Spleen (tissue), 11 donors: ENCODE data around the gene IL17F. TPM values are rescaled to one million over a fixed set of nuclear protein-coding genes. Genes with fewer than 3 reads are reported as not detected.

Experiments used
- DNase-seq: peaks from one replicate; pipeline ENCODE4 v3.0.0-alpha.2; 2020
- H3K27ac ChIP-seq, 8 donors: fragments of 200-600 bp; sonication (generic) in 7 of 8; 1 replicate in 4 of 8; 2 replicates in 4 of 8; pipeline versions ENCODE4 v1.5.0 to v1.8.0; 2016 to 2021; ENCODE audit warnings: inconsistent platforms in 4 of 8, mild to moderate bottlenecking in 4 of 8, moderate library complexity in 1 of 8
- H3K27me3 ChIP-seq, 7 donors: fragments of 200-600 bp; sonication (generic) in 6 of 7; replicated peaks in 1 of 7; 1 replicate in 4 of 7; 2 replicates in 3 of 7; pipeline versions ENCODE4 v1.5.0 to v1.8.0; 2016 to 2021; ENCODE audit warnings: inconsistent platforms in 3 of 7, mild to moderate bottlenecking in 1 of 7
- H3K36me3 ChIP-seq, 6 donors: fragments of 200-600 bp; sonication (generic) in 5 of 6; 1 replicate in 4 of 6; 2 replicates in 2 of 6; pipeline versions ENCODE4 v1.5.0 to v1.8.0; 2016 to 2021; ENCODE audit warnings: inconsistent platforms in 2 of 6
- H3K4me1 ChIP-seq, 6 donors: fragments of 200-600 bp; sonication (generic) in 5 of 6; 1 replicate in 3 of 6; 2 replicates in 3 of 6; pipeline versions ENCODE4 v1.5.0 to v1.8.0; 2016 to 2021; ENCODE audit warnings: inconsistent platforms in 3 of 6
- H3K4me3 ChIP-seq, 8 donors: fragments of 200-600 bp; sonication (generic) in 7 of 8; 1 replicate in 4 of 8; 2 replicates in 4 of 8; pipeline versions ENCODE4 v1.5.0 to v1.8.0; 2016 to 2021; ENCODE audit warnings: inconsistent platforms in 4 of 8, mild to moderate bottlenecking in 4 of 8, moderate library complexity in 2 of 8
- H3K9me3 ChIP-seq, 8 donors: fragments of 200-600 bp; sonication (generic) in 7 of 8; 1 replicate in 4 of 8; 2 replicates in 4 of 8; pipeline versions ENCODE4 v1.5.0 to v1.8.0; 2016 to 2021; ENCODE audit warnings: inconsistent platforms in 4 of 8
- POLR2A ChIP-seq, 3 donors: fragments of 450-650 bp; IDR thresholded peaks; one replicate each; pipeline ENCODE4 v1.5.1; 2017; ENCODE audit warnings: antibody characterized with exemption in 3 of 3, mild to moderate bottlenecking in 1 of 3
- POLR2AphosphoS5 ChIP-seq, 3 donors: sonication (generic); formaldehyde crosslinking; IDR thresholded peaks; one replicate each; pipeline ENCODE4 v1.5.1; 2017; ENCODE audit warnings: antibody characterized with exemption in 3 of 3
- WGBS, 5 donors: extraction: QIAGEN DNeasy Blood & Tissue Kit in 3 of 5; methylation state at CpG; one replicate each; pipeline versions ENCODE4 v1.1.5 to v1.1.7; 2013 to 2018; 5-methylcytosine and 5-hydroxymethylcytosine counted together
- intact Hi-C: fragments of 100-400 bp; cut with DNase I; formaldehyde crosslinking; loops from one replicate; pipeline ENCODE4 v1.15.0; 2023; ENCODE audit warnings: low total_unique reads
- polyA plus RNA-seq, 3 donors: library from polyadenylated mRNA; stranded (reverse); fragments of 200-250 nt; gene quantifications; one replicate each; pipeline ENCODE4 v1.2.1, GENCODE V29; 2013
- total RNA-seq, 7 donors: library from RNA; depleted of rRNA in 3 of 7; stranded (reverse); fragments of >200 nt in 3 of 7; fragmentation: NEBNext Ultra II Directional in 4 of 7; extraction: Animal tissue kit (Norgen Biotek cat#: 25700) in 4 of 7; gene quantifications; one replicate each; pipeline versions ENCODE4 v1.1.0 to v1.2.1, GENCODE V29; 2016 to 2021
- TF ChIP-seq, protein P1 (sequence below), 11 experiments: fragments of 200-600 bp in 7 of 11; fragments of 450-650 bp in 4 of 11; sonication (generic) in 4 of 11; IDR thresholded peaks in 8 of 11; conservative IDR thresholded peaks in 3 of 11; 1 replicate in 7 of 11; 2 replicates in 4 of 11; pipeline versions ENCODE4 v1.4.0 to v1.8.0; 2016 to 2021; ENCODE audit warnings: antibody characterized with exemption in 11 of 11, inconsistent platforms in 4 of 11, mild to moderate bottlenecking in 1 of 11
- donor health status: healthy with polysubstance abuse.
- donor health status: DM: no; HTN: no; CAD: no; lungs with moderate emphysema.
- donor health status: DM: no; HTN: no; CAD: no.
- donor health status: Bipolar disorder and iron deficiency.
- donor health status: healthy.
- donor health status: DM: no; HTN: no; CAD: no.
- donor health status: DM: yes; HTN: yes; CAD: no.

The IL17F gene
- total and polyA plus RNA-seq, 10 donors, result not detected

DNA sequence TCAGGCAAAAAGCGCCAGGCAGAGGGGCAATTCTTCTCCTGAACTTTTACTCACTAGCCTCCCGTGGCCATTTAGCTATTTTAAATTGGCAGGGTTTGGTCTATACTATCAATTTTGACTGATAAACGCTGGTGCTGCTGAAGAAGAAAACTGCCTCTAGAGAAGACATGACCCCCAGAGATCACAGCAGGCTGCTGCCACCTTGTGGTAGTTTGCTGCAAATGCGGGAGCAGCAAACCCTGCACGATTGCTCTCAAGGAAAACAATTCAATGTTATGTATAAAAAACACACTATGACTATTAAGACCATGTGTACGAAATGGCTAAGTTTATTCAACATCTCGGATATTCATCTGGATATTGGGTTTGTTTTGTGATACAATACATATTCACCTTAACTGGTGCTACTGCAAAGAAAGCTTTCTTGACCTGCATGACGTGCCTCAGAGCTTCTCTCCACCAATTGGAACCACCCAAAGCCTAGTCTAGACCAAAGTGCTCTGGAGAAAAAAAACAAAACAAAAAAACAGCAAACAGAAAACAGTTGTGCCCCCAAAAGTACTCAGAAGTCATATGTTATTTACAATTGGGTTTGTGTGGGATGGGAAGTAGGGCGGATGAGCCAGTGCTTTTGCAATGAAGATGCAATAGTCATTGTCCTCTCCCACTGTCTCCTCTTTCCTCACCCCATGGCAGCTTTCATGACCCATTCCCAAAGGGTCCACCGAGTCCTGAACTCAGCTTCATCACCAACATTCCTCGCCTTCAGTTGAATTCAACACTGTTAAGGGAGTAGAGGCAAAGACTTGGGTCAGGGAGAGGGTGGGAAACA, 19.6 kb upstream of the IL17F start:
- no peaks in the 10 kb centered on the region for H3K9me3 ChIP-seq
- H3K4me3 ChIP-seq, result no peak overlapping the region
- peaks cover 3 to 90% (median 64%) of the 10 kb centered on the region in 6 donors for H3K36me3 ChIP-seq
- intact Hi-C loops, result loop anchor here (10.0 kb wide), 2 partner anchors 99 to 209 kb away; no protein-coding TSS in a partner anchor
- no peaks in the 10 kb centered on the region for H3K27me3 ChIP-seq
- 51 to 54% (median 53%) methylated on average over 11 of the region's 11 CpGs for WGBS, 5 donors
- H3K27ac ChIP-seq, result no peak overlapping the region
- H3K4me1 ChIP-seq, result peaks cover 0 to 8% (median 0%) of the 10 kb centered on the region in 6 donors
- peak; percentile 88 for DNase-seq
- TF ChIP-seq POLR2A (IDR thresholded peaks at IDR 0.05) (no peak), POLR2AphosphoS5 (IDR thresholded peaks at IDR 0.05) (no peak)
- TF ChIP-seq, protein P1, sequence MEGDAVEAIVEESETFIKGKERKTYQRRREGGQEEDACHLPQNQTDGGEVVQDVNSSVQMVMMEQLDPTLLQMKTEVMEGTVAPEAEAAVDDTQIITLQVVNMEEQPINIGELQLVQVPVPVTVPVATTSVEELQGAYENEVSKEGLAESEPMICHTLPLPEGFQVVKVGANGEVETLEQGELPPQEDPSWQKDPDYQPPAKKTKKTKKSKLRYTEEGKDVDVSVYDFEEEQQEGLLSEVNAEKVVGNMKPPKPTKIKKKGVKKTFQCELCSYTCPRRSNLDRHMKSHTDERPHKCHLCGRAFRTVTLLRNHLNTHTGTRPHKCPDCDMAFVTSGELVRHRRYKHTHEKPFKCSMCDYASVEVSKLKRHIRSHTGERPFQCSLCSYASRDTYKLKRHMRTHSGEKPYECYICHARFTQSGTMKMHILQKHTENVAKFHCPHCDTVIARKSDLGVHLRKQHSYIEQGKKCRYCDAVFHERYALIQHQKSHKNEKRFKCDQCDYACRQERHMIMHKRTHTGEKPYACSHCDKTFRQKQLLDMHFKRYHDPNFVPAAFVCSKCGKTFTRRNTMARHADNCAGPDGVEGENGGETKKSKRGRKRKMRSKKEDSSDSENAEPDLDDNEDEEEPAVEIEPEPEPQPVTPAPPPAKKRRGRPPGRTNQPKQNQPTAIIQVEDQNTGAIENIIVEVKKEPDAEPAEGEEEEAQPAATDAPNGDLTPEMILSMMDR (IDR thresholded peaks at IDR 0.05 in 8 of 11, conservative IDR thresholded peaks at IDR 0.05 in 3 of 11), result peak; percentile 47 to 96 (median 91)

DNA sequence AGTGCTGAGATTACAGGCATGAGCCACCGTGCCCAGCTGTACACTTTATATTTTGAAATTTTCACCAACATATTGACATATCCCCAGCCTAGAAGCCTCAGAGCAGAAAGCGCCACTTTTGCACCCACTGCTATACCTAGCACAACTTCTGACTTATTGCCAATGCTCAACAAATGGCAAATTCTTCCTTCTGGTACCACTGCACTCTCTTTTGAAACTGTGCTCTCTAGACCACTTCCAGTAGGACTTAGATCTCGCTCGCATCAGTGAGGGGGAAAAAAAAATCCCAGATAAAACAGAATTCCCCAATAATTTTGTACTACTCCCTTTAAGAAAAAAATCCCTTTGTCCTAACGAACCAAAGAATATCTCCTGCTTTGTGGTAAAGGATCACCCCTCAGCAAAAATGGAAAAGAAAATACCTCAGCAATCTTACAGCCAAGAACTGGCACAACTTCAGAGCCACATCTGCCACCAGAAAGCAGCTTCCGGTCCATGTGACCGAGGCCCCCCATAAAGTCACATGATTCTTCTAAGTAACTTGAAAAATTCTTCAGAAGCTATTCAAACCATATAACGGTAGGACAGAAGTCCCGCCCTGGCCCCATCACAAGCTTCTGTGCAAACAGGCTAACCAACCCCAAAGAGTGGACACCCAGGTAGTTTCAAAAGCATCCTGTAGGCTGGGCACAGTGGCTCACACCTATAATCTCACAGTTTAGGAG, 18.5 kb upstream of the IL17F start:
- Histone ChIP-seq H3K27me3 (no peaks in the 10 kb centered on the region), H3K36me3 (peaks cover 0 to 78% (median 53%) of the 10 kb centered on the region in 6 donors), H3K27ac (no peak overlapping the region), H3K4me3 (no peak overlapping the region), H3K4me1 (peaks cover 0 to 8% (median 0%) of the 10 kb centered on the region in 6 donors), H3K9me3 (no peaks in the 10 kb centered on the region)
- intact Hi-C loops, result loop anchor here (10.0 kb wide), 2 partner anchors 98 to 208 kb away; no protein-coding TSS in a partner anchor
- TF ChIP-seq POLR2A (IDR thresholded peaks at IDR 0.05) (no peak), POLR2AphosphoS5 (IDR thresholded peaks at IDR 0.05) (no peak)
- TF ChIP-seq, protein P1 (IDR thresholded peaks at IDR 0.05 in 8 of 11, conservative IDR thresholded peaks at IDR 0.05 in 3 of 11), result no peak
- 78 to 88% (median 82%) methylated on average over 9 of the region's 9 CpGs for WGBS, 5 donors
- DNase-seq, result no peak

GRCh38 chr6:52261229-52261628, 16.9 kb upstream of the IL17F start:
- Histone ChIP-seq H3K9me3 (no peaks in the 10 kb centered on the region), H3K4me3 (no peak overlapping the region), H3K27me3 (peaks cover 0 to 5% (median 0%) of the 10 kb centered on the region in 7 donors), H3K27ac (no peak overlapping the region), H3K4me1 (peaks cover 0 to 8% (median 0%) of the 10 kb centered on the region in 6 donors), H3K36me3 (peaks cover 0 to 63% (median 37%) of the 10 kb centered on the region in 6 donors)
- intact Hi-C loops, result loop anchor here (10.0 kb wide), 2 partner anchors 96 to 206 kb away; no protein-coding TSS in a partner anchor
- TF ChIP-seq, protein P1 (IDR thresholded peaks at IDR 0.05 in 8 of 11, conservative IDR thresholded peaks at IDR 0.05 in 3 of 11), result no peak
- TF ChIP-seq POLR2A (IDR thresholded peaks at IDR 0.05), result no peak
- TF ChIP-seq POLR2AphosphoS5 (IDR thresholded peaks at IDR 0.05), result no peak
- no peak for DNase-seq
- WGBS, 5 donors, result 90 to 95% (median 91%) methylated on average over 6 of the region's 6 CpGs
